ENCODE measurements around the gene GSTM2.

Gene GSTM2

DNA sequence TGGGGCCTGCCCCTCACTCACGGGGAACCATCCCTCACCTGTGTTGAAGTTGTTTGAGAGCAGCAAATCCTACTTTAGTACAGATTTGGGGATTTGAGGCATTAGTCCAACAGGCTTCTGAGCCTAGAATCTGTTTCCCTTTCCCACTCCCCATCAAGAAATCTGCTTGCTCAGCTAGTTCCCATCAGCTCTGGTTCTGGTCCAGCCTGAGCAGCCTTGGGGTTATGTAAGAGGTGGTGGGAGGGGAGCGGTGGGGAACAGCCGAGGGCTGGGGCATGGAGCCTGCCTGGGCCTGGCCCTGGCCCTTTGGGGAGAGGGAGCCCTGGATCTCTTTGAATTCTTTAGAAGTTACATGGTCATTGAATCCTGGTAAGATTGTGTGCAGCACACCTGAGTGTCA is 48.3 kb downstream of the GSTM2 start:
- no peak for DNase-seq (ENCODE audit: low spot score)

GRCh38 chr1:109716570-109717090 is 48.8 kb downstream of the GSTM2 start:
- DNase-seq (ENCODE audit: low spot score) = peak; percentile 47

GRCh38 chr1:109717729-109718128 is 49.9 kb downstream of the GSTM2 start:
- no peak for DNase-seq (ENCODE audit: low spot score)

GRCh38 chr1:109718495-109718894 is 50.6 kb downstream of the GSTM2 start:
- no peak for DNase-seq (ENCODE audit: low spot score)

GRCh38 chr1:109719337-109719837 is 51.5 kb downstream of the GSTM2 start:
- peak; percentile 49 for DNase-seq (ENCODE audit: low spot score)

DNA sequence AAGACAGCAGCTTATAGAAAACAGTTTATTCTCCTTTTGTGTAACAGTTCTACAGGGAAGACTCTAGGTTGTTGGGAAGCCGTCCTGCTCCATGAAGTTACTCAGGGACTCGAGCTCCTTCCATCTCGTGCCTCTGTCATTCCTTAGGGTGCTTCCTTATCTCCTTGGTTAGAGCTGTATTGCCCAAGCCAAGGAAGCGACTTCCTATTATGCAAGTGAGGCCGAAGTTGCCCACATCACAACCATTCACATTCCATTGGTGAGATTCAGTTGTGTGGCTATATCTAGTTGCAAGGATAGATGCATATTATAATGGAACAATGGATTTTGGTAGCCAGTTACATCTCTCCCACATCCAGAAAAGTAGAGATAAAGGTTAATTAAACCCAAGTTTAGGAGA is 53.2 kb downstream of the GSTM2 start:
- no peak for DNase-seq (ENCODE audit: low spot score)

DNA sequence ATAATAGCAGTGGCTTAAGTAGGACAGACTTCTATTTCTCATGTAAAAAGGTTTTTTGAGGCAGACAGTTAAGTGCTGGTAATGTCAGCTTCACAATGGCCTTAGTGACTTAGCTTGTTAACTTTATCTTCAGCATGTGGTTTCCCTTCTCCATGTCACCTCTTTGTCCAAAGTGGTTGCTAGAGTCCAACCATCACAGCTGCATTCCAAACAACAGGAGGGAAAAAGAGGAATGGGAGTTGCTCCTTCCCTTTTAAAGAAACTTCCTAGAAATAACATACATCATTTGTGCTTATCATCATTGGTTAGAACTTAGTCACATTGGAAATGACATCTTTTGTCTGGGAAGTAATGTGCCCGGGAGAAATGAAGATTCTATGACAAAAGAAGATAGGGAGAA is 54.1 kb downstream of the GSTM2 start:
- DNase-seq (ENCODE audit: low spot score) = no peak

GRCh38 chr1:109722908-109723691 is 55.2 kb downstream of the GSTM2 start:
- DNase-seq (ENCODE audit: low spot score) = peak; percentile 64

All from AG20443 (cell line).